ENCODE data around the gene MCAM.

DNA sequence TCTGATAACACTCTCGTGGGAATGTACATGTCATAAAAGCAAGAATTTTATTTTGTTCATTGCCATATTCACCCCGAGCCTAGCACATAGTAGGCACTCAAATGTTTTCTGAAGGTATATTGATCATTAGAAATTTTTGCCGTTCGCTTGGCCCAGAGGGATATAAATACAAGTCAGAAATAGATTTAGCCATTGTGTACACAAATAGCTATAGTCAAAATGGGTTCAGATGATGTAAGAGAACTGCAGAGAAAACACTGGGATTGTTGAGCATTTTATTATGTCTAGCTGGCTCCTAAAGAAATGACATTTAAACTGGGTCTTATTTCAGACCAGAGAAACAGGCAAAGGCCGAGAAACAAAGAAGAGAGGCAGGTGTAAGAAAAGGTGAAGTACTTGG, 49.3 kb downstream of the MCAM start:
- TF ChIP-seq POLR2A (IDR thresholded peaks at IDR 0.05) (no peak), EP300 (IDR thresholded peaks at IDR 0.05) (no peak)
- TF ChIP-seq, protein P1, sequence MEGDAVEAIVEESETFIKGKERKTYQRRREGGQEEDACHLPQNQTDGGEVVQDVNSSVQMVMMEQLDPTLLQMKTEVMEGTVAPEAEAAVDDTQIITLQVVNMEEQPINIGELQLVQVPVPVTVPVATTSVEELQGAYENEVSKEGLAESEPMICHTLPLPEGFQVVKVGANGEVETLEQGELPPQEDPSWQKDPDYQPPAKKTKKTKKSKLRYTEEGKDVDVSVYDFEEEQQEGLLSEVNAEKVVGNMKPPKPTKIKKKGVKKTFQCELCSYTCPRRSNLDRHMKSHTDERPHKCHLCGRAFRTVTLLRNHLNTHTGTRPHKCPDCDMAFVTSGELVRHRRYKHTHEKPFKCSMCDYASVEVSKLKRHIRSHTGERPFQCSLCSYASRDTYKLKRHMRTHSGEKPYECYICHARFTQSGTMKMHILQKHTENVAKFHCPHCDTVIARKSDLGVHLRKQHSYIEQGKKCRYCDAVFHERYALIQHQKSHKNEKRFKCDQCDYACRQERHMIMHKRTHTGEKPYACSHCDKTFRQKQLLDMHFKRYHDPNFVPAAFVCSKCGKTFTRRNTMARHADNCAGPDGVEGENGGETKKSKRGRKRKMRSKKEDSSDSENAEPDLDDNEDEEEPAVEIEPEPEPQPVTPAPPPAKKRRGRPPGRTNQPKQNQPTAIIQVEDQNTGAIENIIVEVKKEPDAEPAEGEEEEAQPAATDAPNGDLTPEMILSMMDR (IDR thresholded peaks at IDR 0.05): no peak

Measured in tibial nerve (tissue), 4 donors.